Neuronal stem cell (in vitro differentiated cells): ENCODE data around the gene TUBB3.

Source experiments
- DNase-seq: peaks from one replicate; pipeline ENCODE4 v3.0.0-alpha.2; 2013; ENCODE audit warnings: low spot score
- H2AFZ ChIP-seq: one replicate; pipeline ENCODE4 v1.6.1; 2013; ENCODE audit warnings: mild to moderate bottlenecking, low read length, inconsistent platforms
- H2AK5ac ChIP-seq: 2 replicates; pipeline ENCODE4 v1.6.1; 2013; ENCODE audit warnings: low read depth, mild to moderate bottlenecking, inconsistent platforms, low read length, moderate library complexity, mixed read lengths
- H2BK120ac ChIP-seq: 2 replicates; pipeline ENCODE4 v1.6.1; 2013; ENCODE audit warnings: low read depth, mild to moderate bottlenecking, inconsistent platforms, low read length, moderate library complexity, mixed read lengths
- H2BK12ac ChIP-seq: one replicate; pipeline ENCODE4 v1.6.1; 2013; ENCODE audit warnings: low read length, inconsistent platforms
- H2BK15ac ChIP-seq: 2 replicates; pipeline ENCODE4 v1.6.1; 2013; ENCODE audit warnings: mild to moderate bottlenecking, low read length, inconsistent platforms, mixed read lengths
- H2BK5ac ChIP-seq: one replicate; pipeline ENCODE4 v1.6.1; 2013; ENCODE audit warnings: inconsistent platforms, mild to moderate bottlenecking, low read length, moderate library complexity
- H3K14ac ChIP-seq: one replicate; pipeline ENCODE4 v1.6.1; 2013; ENCODE audit warnings: low read length, inconsistent platforms
- H3K18ac ChIP-seq: 2 replicates; pipeline ENCODE4 v1.6.1; 2013; ENCODE audit warnings: low read length, inconsistent platforms
- H3K23ac ChIP-seq: 2 replicates; pipeline ENCODE4 v1.6.1; 2013; ENCODE audit warnings: low read depth, mild to moderate bottlenecking, mixed read lengths, low read length, inconsistent platforms; ENCODE audit not compliant: poor library complexity
- H3K27ac ChIP-seq: replicated peaks from 3 replicates; pipeline ENCODE4 v1.5.1; 2013; ENCODE audit warnings: low read length, inconsistent platforms
- H3K27me3 ChIP-seq, 3 experiments: 2 replicates each; pipeline ENCODE4 v1.6.1; 2013; ENCODE audit warnings: low read length in 3 of 3, mild to moderate bottlenecking in 2 of 3, inconsistent platforms in 1 of 3, low read depth in 1 of 3, mixed read lengths in 1 of 3, moderate library complexity in 1 of 3; ENCODE audit not compliant: control insufficient read depth in 3 of 3, insufficient read depth in 3 of 3
- H3K36me3 ChIP-seq, 2 donors: replicated peaks in 1 of 2; 2 replicates each; pipeline ENCODE4 v1.6.1; 2013; ENCODE audit warnings: low read length in 2 of 2; ENCODE audit not compliant: control insufficient read depth in 2 of 2, insufficient read depth in 2 of 2
- H3K4ac ChIP-seq: 2 replicates; pipeline ENCODE4 v1.6.1; 2013; ENCODE audit warnings: inconsistent platforms, mild to moderate bottlenecking, low read length, moderate library complexity
- H3K4me1 ChIP-seq, 2 donors: 1 replicate in 1 of 2; 2 replicates in 1 of 2; pipeline ENCODE4 v1.6.1; 2013; ENCODE audit warnings: low read length in 2 of 2, low read depth in 1 of 2; ENCODE audit not compliant: control insufficient read depth in 2 of 2, insufficient read depth in 1 of 2
- H3K4me2 ChIP-seq: one replicate; pipeline ENCODE4 v1.6.1; 2013; ENCODE audit warnings: mild to moderate bottlenecking, low read length, inconsistent platforms; ENCODE audit not compliant: insufficient read depth, poor library complexity, severe bottlenecking
- H3K4me3 ChIP-seq, 2 donors: 2 replicates each; pipeline ENCODE4 v1.5.1; 2013; ENCODE audit warnings: low read length in 2 of 2, mild to moderate bottlenecking in 2 of 2, inconsistent platforms in 1 of 2, moderate library complexity in 1 of 2
- H3K79me1 ChIP-seq: one replicate; pipeline ENCODE4 v1.6.1; 2013; ENCODE audit warnings: low read depth, mild to moderate bottlenecking, inconsistent platforms, low read length, moderate library complexity
- H3K9ac ChIP-seq: one replicate; pipeline ENCODE4 v1.6.1; 2013; ENCODE audit warnings: mild to moderate bottlenecking, low read depth, low read length, inconsistent platforms; ENCODE audit not compliant: poor library complexity
- H3K9me3 ChIP-seq, 2 donors: replicated peaks in 1 of 2; 2 replicates each; pipeline versions ENCODE3 to v1.6.1; 2013; ENCODE audit warnings: low read length in 2 of 2, mild to moderate bottlenecking in 2 of 2, inconsistent platforms in 1 of 2, low read depth in 1 of 2, mixed read lengths in 1 of 2, moderate library complexity in 1 of 2; ENCODE audit not compliant: control insufficient read depth in 2 of 2, insufficient read depth in 1 of 2
- H4K8ac ChIP-seq: one replicate; pipeline ENCODE4 v1.6.1; 2013; ENCODE audit warnings: low read depth, mild to moderate bottlenecking, inconsistent platforms, low read length, moderate library complexity
- H4K91ac ChIP-seq: one replicate; pipeline ENCODE4 v1.6.1; 2013; ENCODE audit warnings: low read length, low read depth, mild to moderate bottlenecking, inconsistent platforms; ENCODE audit not compliant: poor library complexity
- WGBS, 2 donors: extraction: QIAGEN DNeasy Blood & Tissue Kit; methylation state at CpG; one replicate each; pipeline ENCODE4 v1.1.7; 2013; ENCODE audit warnings: missing lambda C conversion rate in 2 of 2, mixed read lengths in 1 of 2; ENCODE audit not compliant: insufficient read length in 2 of 2, insufficient replicate concordance in 1 of 2; ENCODE audit errors: extremely low coverage in 2 of 2; 5-methylcytosine and 5-hydroxymethylcytosine counted together

TUBB3 gene

DNA sequence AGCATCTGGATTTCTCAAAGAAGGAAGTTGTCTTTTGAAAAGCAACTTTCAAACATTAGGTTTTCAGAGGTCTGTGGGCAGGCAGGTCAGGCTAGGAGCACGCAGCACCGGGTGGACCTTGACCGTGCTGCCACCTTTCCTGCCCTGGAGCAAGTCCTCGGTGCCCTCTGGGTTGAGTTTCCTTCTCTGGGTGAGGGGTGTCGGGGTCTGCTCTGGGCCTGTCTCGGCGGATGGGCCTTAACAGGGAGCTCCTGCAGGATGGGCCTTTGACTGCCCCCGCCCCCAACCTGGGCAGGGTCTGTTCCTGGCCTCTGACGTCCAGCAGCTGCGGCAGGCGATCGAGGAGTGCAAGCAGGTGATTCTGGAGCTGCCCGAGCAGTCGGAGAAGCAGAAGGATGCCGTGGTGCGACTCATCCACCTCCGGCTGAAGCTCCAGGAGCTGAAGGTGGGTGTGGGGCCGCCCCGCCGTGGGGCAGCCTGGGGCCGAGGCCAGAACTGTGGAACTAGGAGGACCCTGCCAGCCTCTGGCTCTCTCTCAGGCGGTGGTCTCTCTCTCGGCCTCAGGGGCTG, 34.2 kb downstream of the TUBB3 start:
- Histone ChIP-seq H3K4me3 (no peak overlapping the region), H3K27ac (no peak overlapping the region)

DNA sequence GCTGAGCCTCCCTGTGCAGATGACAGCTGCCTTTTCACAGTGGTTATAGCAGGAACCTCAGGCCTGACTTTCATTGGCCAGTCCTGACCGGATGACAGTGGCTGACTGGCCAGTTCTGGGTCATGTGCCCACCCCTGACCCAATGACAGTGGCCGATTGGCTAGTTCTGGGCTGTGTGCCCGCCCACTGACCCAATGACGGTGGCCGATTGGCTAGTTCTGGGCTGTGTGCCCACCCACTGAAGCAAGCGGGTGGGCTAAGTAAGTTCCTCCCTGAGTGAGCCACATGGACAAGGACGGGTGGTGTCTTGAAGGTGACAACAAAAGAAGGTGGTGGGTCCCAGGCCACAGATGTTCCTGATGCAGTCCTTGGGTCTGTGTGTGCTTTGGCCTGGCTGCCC, 34.9 kb downstream of the TUBB3 start:
- H3K36me3 ChIP-seq: peaks cover 30 to 68% of the 10 kb centered on the region in 2 donors
- H3K79me1 ChIP-seq: peaks cover 2% of the 10 kb centered on the region
- WGBS, 2 donors: no CpG with 5 or more reads among the region's 7 CpGs

More for the DNA sequence above, 34.2 kb downstream of the TUBB3 start:
- Histone ChIP-seq H3K4me1 (peaks cover 0 to 2% of the 10 kb centered on the region in 2 donors), H3K14ac (no peak overlapping the region), H2BK5ac (peak overlapping the region; percentile 26), H2BK12ac (no peak overlapping the region), H3K79me1 (peaks cover 6% of the 10 kb centered on the region), H3K23ac (no peak overlapping the region), H2AFZ (no peak overlapping the region), H4K8ac (no peak overlapping the region), H3K4ac (no peak overlapping the region), H2BK120ac (no peak overlapping the region), H3K36me3 (peaks cover 30 to 63% of the 10 kb centered on the region in 2 donors), H3K4me2 (no peak overlapping the region), H2AK5ac (no peak overlapping the region), H3K9me3 (no peaks in the 10 kb centered on the region), H3K27me3 (no peaks in the 10 kb centered on the region), H3K9ac (peak overlapping the region; percentile 37), H4K91ac (no peak overlapping the region), H3K18ac (no peak overlapping the region), H2BK15ac (no peak overlapping the region)
- no CpG with 5 or more reads among the region's 23 CpGs for WGBS, 2 donors
- DNase-seq: no peak

GRCh38 chr16:89958596-89958995, 35.5 kb downstream of the TUBB3 start:
- Histone ChIP-seq H4K91ac (no peak overlapping the region), H3K4me1 (peaks cover 0 to 2% of the 10 kb centered on the region in 2 donors), H2AK5ac (no peak overlapping the region), H3K36me3 (peaks cover 30 to 73% of the 10 kb centered on the region in 2 donors), H3K4me3 (no peak overlapping the region), H3K27me3 (no peaks in the 10 kb centered on the region), H3K27ac (no peak overlapping the region), H2BK15ac (no peak overlapping the region), H2BK12ac (no peak overlapping the region), H4K8ac (no peak overlapping the region), H2BK5ac (no peak overlapping the region), H3K4me2 (no peak overlapping the region), H2BK120ac (no peak overlapping the region), H3K14ac (no peak overlapping the region), H2AFZ (no peak overlapping the region), H3K79me1 (no peaks in the 10 kb centered on the region), H3K18ac (no peak overlapping the region), H3K9ac (no peak overlapping the region), H3K4ac (no peak overlapping the region), H3K23ac (no peak overlapping the region), H3K9me3 (no peaks in the 10 kb centered on the region)
- WGBS, 2 donors: no CpG with 5 or more reads among the region's 10 CpGs
- DNase-seq: no peak

More for the DNA sequence above, 34.9 kb downstream of the TUBB3 start:
- Histone ChIP-seq H3K18ac (no peak overlapping the region), H2BK15ac (no peak overlapping the region), H3K4ac (no peak overlapping the region), H3K9me3 (no peaks in the 10 kb centered on the region), H3K23ac (no peak overlapping the region), H2BK5ac (no peak overlapping the region), H2AFZ (no peak overlapping the region), H2AK5ac (no peak overlapping the region), H3K27me3 (no peaks in the 10 kb centered on the region), H3K9ac (no peak overlapping the region), H3K4me1 (peaks cover 0 to 2% of the 10 kb centered on the region in 2 donors), H3K14ac (no peak overlapping the region), H4K91ac (no peak overlapping the region), H3K4me2 (no peak overlapping the region), H3K27ac (no peak overlapping the region), H4K8ac (no peak overlapping the region), H2BK12ac (no peak overlapping the region), H2BK120ac (no peak overlapping the region), H3K4me3 (no peak overlapping the region)
- no peak for DNase-seq

DNA sequence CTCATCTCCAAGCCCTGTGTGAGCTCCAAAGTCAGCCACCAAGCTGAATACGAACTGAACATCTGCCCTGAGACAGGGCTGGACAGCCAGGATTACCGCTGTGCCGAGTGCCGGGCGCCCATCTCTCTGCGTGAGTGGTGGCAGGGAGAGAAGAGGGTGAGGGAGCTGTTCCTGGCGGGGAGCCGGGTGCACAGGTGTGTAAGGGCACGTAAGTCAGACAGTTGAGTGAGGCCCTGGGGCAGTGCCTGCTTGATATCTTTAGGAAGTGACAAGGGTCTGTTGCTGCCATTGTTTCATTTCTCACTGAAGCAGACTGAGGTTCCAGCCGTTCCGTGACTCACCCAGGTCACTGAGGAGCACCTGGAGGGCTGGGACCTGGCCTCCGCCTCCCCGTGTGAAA, 37.8 kb downstream of the TUBB3 start:
- Histone ChIP-seq H3K4me3 (no peak overlapping the region), H2BK15ac (no peak overlapping the region), H2AFZ (no peak overlapping the region), H3K14ac (no peak overlapping the region), H3K36me3 (peaks cover 28 to 67% of the 10 kb centered on the region in 2 donors), H4K8ac (no peak overlapping the region), H3K4ac (no peak overlapping the region), H3K23ac (no peak overlapping the region), H2BK5ac (peak overlapping the region; percentile 24), H3K9me3 (no peaks in the 10 kb centered on the region), H2BK12ac (no peak overlapping the region), H3K4me1 (no peaks in the 10 kb centered on the region), H3K18ac (no peak overlapping the region), H3K27ac (no peak overlapping the region), H2AK5ac (peak overlapping the region; percentile 28), H3K9ac (no peak overlapping the region), H3K4me2 (no peak overlapping the region), H3K27me3 (no peaks in the 10 kb centered on the region), H2BK120ac (no peak overlapping the region), H4K91ac (no peak overlapping the region), H3K79me1 (no peaks in the 10 kb centered on the region)
- no CpG with 5 or more reads among the region's 13 CpGs for WGBS, 2 donors
- no peak for DNase-seq
